Panc1 (cell line): ENCODE data around the gene EEF1AKMT3. TPM values are rescaled to one million over a fixed set of nuclear protein-coding genes. Genes with fewer than 3 reads are reported as not detected.
"Not testable (repeated sequence)": the region's sequence is repeated elsewhere in the genome, so short reads cannot be mapped to it uniquely, and the experiment has no call there.

Experiments used
- ATAC-seq: fragments of 200-7000 bp; cut with Tn5 transposase; 2 replicates; pipeline ENCODE4 v1.9.1; 2020; ENCODE audit warnings: mild to moderate bottlenecking, moderate library complexity
- BruUV-seq: library from RNA; stranded (reverse); fragments of 400-500 nt; replicated peaks from 2 replicates; lab custom pipeline; 2021; lab: Mats Ljungman, UMichigan
- CTCF ChIA-PET: fragments of 300-600 bp; sonication (Branson Sonifier 250); formaldehyde crosslinking; loops from one replicate; lab custom pipeline; 2022; ENCODE audit warnings: antibody characterized with exemption; lab: Charles Lee
- POLR2A ChIA-PET: fragments of 300-600 bp; sonication (Branson Sonifier 250); formaldehyde crosslinking; loops from one replicate; lab custom pipeline; 2022; ENCODE audit warnings: antibody characterized with exemption; lab: Charles Lee
- DNase-seq: peaks from one replicate; pipeline ENCODE4 v3.0.0-alpha.2; 2010; ENCODE audit warnings: low read depth, low spot score
- H3K27ac ChIP-seq: 2 replicates; pipeline ENCODE4 v1.5.1; 2011; ENCODE audit warnings: mild to moderate bottlenecking, low read length, inconsistent platforms
- H3K27me3 ChIP-seq: fragments of 200-500 bp; sonication (Bioruptor generic); 2 replicates; pipeline ENCODE4 v1.6.0; 2014; ENCODE audit warnings: low read length, inconsistent platforms; ENCODE audit not compliant: control insufficient read depth, insufficient read depth
- H3K36me3 ChIP-seq: fragments of 200-500 bp; sonication (Bioruptor generic); 2 replicates; pipeline ENCODE4 v1.5.1; 2014; ENCODE audit warnings: inconsistent platforms, mild to moderate bottlenecking, low read length, moderate library complexity; ENCODE audit not compliant: control insufficient read depth, insufficient read depth
- H3K4me1 ChIP-seq: 2 replicates; pipeline ENCODE4 v1.5.1; 2011; ENCODE audit warnings: inconsistent platforms, mild to moderate bottlenecking, low read length, moderate library complexity; ENCODE audit not compliant: control insufficient read depth, insufficient read depth
- H3K4me3 ChIP-seq, 2 experiments: 2 replicates each; pipeline ENCODE4 v1.5.1; 2011 to 2012; ENCODE audit warnings: low read depth in 2 of 2, low read length in 2 of 2, mild to moderate bottlenecking in 2 of 2, inconsistent platforms in 1 of 2, moderate library complexity in 1 of 2
- H3K9me3 ChIP-seq: fragments of 200-500 bp; sonication (Bioruptor generic); 2 replicates; pipeline ENCODE4 v1.5.1; 2014; ENCODE audit warnings: low read depth, mild to moderate bottlenecking, inconsistent platforms, low read length, moderate library complexity; ENCODE audit not compliant: control insufficient read depth, insufficient read depth
- POLR2AphosphoS5 ChIP-seq: IDR thresholded peaks from 2 replicates; pipeline ENCODE4 v1.6.1; 2012; ENCODE audit warnings: mild to moderate bottlenecking, low read depth, low read length, moderate library complexity
- SIN3A ChIP-seq: IDR thresholded peaks from 2 replicates; pipeline ENCODE4 v1.6.1; 2012; ENCODE audit warnings: low read depth, mild to moderate bottlenecking, low read length, moderate library complexity, borderline replicate concordance; ENCODE audit not compliant: insufficient read depth
- TCF7L2 ChIP-seq: IDR thresholded peaks from 2 replicates; pipeline ENCODE4 v1.6.1; 2011; ENCODE audit warnings: mild to moderate bottlenecking, low read depth, low read length, inconsistent platforms
- in situ Hi-C: cut with HindIII; loops from 2 replicates; pipeline ENCODE4 v1.10.0; 2016; ENCODE audit warnings: low sequenced_read_pairs, low pct_unique_long_range_greater_than_20kb
- intact Hi-C: fragments of 100-400 bp; cut with micrococcal nuclease; formaldehyde crosslinking; loops from one replicate; pipeline ENCODE4 v1.10.0; 2022; ENCODE audit not compliant: unreplicated experiment
- total RNA-seq: library from RNA; stranded (reverse); gene quantifications from one replicate; pipeline ENCODE4 v1.2.1, GENCODE V29; 2021; ENCODE audit not compliant: unreplicated experiment
- TF ChIP-seq, protein P1 (sequence below): fragments of 450-650 bp; IDR thresholded peaks from 2 replicates; pipeline ENCODE4 v1.5.1; 2017; ENCODE audit warnings: mild to moderate bottlenecking
- TF ChIP-seq, protein P2 (sequence below), 2 experiments: IDR thresholded peaks; 2 replicates each; pipeline ENCODE4 v1.6.1; 2011 to 2012; ENCODE audit warnings: low read depth in 2 of 2, control low read depth in 1 of 2, low read length in 1 of 2, mild to moderate bottlenecking in 1 of 2, moderate library complexity in 1 of 2; ENCODE audit not compliant: insufficient read depth in 1 of 2

Gene EEF1AKMT3
- total RNA-seq, 1 experiment from 2014 or later, result 7.4 TPM

DNA sequence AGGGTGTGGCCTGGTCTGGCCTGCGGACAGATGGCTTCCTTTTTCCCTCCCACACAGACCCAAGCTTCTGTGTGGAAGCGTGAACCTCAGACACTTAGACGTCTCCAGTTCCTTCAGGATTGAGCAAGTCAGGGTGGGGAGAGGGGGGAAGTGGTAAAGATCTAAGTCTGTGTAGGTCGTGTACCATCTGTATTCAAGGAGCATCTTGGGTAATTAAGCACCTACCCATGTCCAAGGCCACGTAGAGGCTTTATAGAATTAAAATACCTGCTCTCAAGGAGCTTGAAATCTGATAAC lies 44.4 kb downstream of the EEF1AKMT3 start:
- intact Hi-C loops (no loop called here), in situ Hi-C loops (no loop called here)
- no peaks in the 10 kb centered on the region for H3K4me1 ChIP-seq
- no peak overlapping the region for H3K27ac ChIP-seq
- H3K9me3 ChIP-seq, result no peaks in the 10 kb centered on the region
- DNase-seq (no peak), ATAC-seq (no peak)
- no peaks in the 10 kb centered on the region for H3K36me3 ChIP-seq
- no peaks in the 10 kb centered on the region for H3K27me3 ChIP-seq
- TF ChIP-seq, protein P1, sequence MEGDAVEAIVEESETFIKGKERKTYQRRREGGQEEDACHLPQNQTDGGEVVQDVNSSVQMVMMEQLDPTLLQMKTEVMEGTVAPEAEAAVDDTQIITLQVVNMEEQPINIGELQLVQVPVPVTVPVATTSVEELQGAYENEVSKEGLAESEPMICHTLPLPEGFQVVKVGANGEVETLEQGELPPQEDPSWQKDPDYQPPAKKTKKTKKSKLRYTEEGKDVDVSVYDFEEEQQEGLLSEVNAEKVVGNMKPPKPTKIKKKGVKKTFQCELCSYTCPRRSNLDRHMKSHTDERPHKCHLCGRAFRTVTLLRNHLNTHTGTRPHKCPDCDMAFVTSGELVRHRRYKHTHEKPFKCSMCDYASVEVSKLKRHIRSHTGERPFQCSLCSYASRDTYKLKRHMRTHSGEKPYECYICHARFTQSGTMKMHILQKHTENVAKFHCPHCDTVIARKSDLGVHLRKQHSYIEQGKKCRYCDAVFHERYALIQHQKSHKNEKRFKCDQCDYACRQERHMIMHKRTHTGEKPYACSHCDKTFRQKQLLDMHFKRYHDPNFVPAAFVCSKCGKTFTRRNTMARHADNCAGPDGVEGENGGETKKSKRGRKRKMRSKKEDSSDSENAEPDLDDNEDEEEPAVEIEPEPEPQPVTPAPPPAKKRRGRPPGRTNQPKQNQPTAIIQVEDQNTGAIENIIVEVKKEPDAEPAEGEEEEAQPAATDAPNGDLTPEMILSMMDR, result no peak
- TF ChIP-seq, protein P2, sequence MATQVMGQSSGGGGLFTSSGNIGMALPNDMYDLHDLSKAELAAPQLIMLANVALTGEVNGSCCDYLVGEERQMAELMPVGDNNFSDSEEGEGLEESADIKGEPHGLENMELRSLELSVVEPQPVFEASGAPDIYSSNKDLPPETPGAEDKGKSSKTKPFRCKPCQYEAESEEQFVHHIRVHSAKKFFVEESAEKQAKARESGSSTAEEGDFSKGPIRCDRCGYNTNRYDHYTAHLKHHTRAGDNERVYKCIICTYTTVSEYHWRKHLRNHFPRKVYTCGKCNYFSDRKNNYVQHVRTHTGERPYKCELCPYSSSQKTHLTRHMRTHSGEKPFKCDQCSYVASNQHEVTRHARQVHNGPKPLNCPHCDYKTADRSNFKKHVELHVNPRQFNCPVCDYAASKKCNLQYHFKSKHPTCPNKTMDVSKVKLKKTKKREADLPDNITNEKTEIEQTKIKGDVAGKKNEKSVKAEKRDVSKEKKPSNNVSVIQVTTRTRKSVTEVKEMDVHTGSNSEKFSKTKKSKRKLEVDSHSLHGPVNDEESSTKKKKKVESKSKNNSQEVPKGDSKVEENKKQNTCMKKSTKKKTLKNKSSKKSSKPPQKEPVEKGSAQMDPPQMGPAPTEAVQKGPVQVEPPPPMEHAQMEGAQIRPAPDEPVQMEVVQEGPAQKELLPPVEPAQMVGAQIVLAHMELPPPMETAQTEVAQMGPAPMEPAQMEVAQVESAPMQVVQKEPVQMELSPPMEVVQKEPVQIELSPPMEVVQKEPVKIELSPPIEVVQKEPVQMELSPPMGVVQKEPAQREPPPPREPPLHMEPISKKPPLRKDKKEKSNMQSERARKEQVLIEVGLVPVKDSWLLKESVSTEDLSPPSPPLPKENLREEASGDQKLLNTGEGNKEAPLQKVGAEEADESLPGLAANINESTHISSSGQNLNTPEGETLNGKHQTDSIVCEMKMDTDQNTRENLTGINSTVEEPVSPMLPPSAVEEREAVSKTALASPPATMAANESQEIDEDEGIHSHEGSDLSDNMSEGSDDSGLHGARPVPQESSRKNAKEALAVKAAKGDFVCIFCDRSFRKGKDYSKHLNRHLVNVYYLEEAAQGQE (IDR thresholded peaks at IDR 0.05; ENCODE audit: insufficient read depth in 1 of 2, low read depth in 2 of 2, low read length in 1 of 2), result no peak
- TF ChIP-seq POLR2AphosphoS5, result no peak
- TF ChIP-seq TCF7L2, result no peak
- no peak for TF ChIP-seq SIN3A
- H3K4me3 ChIP-seq, result no peak overlapping the region
- POLR2A ChIA-PET, result interaction anchor here (1.1 kb wide), 1 partner anchor 10 kb away, joined by 3 read pairs; no protein-coding TSS in a partner anchor
- CTCF ChIA-PET, result interaction anchor here (0.6 kb wide), 1 partner anchor 15 kb away, joined by 4 read pairs; no protein-coding TSS in a partner anchor
- no TSS peak for BruUV-seq

DNA sequence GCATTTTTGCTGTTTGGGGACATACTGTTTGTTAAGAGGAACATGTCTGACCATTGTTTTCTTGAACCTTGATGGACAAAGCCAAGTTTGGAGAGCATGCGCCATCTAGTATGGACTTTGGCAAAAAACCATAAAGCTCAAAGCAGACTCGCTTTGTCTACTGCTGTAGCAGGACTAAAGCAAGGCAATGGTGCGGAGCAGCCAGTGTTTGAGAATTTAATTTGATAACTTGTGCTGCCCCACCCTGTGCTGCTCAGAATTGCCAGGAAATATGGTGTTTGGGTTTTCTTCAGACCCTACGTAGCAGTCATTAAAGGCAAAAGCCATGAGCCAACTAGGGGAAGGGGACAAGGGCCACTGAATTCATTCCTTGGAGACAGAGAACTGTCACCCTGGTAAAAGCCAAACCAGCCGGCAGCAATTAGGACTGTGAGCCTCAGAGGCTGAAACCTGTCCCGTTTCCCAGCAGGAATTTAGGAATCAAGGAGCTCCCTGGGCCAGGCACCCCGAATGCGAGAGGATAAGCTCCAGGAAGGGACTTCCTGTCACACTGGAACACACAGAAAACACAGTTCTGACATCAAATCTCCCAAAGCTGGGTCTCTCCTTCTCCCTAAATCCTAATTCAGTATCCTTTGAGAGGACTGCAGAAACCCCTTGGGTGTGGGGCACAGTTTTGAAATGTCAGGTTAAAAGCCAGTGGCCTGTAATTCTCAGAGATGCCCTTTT lies 45.0 kb downstream of the EEF1AKMT3 start:
- CTCF ChIA-PET, result interaction anchor here (0.6 kb wide), 1 partner anchor 15 kb away, joined by 4 read pairs; no protein-coding TSS in a partner anchor
- DNase-seq (no peak), ATAC-seq (no peak)
- in situ Hi-C loops (no loop called here), intact Hi-C loops (no loop called here)
- H3K27ac ChIP-seq, result no peak overlapping the region
- POLR2A ChIA-PET, result interaction anchor here (1.1 kb wide), 1 partner anchor 10 kb away, joined by 3 read pairs; no protein-coding TSS in a partner anchor
- peaks cover 2% of the 10 kb centered on the region; the same call in 1 of the 2 replicates for H3K36me3 ChIP-seq
- H3K9me3 ChIP-seq, result no peaks in the 10 kb centered on the region
- no peaks in the 10 kb centered on the region for H3K27me3 ChIP-seq
- BruUV-seq, result no TSS peak
- H3K4me1 ChIP-seq, result no peaks in the 10 kb centered on the region
- H3K4me3 ChIP-seq, result no peak overlapping the region
- peak; percentile 52 for TF ChIP-seq POLR2AphosphoS5
- no peak for TF ChIP-seq TCF7L2

DNA sequence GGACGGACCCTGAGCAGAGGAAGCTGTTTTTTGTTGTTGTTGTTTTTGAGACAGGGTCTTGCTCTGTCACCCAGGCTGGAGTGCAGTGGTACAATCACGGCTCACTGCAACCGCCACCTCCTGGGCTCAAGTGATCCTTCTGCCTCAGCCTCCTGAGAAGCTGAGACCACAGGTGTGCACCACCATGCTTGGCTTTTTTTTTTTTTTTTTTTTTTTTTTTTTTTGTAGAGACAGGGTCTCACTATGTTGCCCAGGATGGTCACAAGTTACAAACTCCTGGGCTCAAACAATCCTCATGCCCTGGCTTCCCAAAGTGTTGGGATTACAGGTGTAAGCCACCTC lies 45.5 kb downstream of the EEF1AKMT3 start:
- CTCF ChIA-PET, BruUV-seq, DNase-seq, H3K27me3 ChIP-seq, H3K36me3 ChIP-seq, H3K4me3 ChIP-seq, H3K27ac ChIP-seq, H3K9me3 ChIP-seq, ATAC-seq, in situ Hi-C loops, intact Hi-C loops, H3K4me1 ChIP-seq: not testable (repeated sequence)
- POLR2A ChIA-PET, result interaction anchor here (0.6 kb wide), 1 partner anchor 11 kb away, joined by 3 read pairs; no protein-coding TSS in a partner anchor

DNA sequence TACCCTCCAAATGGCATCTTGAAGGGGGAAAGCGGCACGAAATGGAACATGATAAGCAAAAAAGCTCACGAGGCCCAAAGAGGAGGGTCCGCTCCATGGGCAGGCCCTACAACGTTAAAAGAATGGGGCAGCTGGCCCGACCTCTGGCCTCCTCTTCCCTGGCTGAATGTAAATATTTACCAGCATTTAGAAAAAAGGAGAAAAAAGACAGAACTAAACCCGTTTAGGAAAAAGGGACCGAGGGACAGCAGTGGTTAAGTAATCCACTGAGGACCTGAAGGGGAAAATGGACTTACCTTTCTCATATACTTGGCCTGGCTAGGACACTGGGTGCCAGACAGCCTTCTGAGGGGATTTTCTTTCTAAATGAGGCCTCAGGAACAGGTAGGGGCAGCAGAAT lies 47.7 kb downstream of the EEF1AKMT3 start:
- in situ Hi-C loops, H3K27me3 ChIP-seq, ATAC-seq, H3K4me3 ChIP-seq, H3K9me3 ChIP-seq, DNase-seq, POLR2A ChIA-PET, H3K27ac ChIP-seq, intact Hi-C loops, CTCF ChIA-PET, H3K4me1 ChIP-seq: not testable (repeated sequence)
- BruUV-seq, result TSS peak; percentile 13
- peaks cover 12% of the 10 kb centered on the region for H3K36me3 ChIP-seq

DNA sequence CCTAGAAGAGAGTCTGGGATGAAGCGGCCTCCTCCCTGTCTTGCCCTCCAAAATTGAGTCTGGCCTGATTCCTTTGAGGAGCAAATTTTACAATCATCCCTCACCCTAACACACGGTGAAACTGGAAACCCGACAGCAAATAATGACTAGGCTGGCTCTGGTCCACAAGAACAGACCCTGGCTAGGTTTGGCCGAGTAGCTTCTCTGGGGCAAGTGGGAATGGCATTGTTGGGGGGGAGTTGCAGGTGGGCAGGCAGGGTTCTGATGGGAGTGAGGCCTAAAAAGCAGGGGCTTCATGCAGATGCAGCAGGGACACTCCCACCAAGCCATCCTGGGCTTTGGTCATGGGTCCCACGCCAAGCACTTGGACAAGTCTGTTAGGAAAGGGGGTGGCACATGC lies 48.6 kb downstream of the EEF1AKMT3 start:
- H3K4me3 ChIP-seq, ATAC-seq, DNase-seq, H3K27ac ChIP-seq, in situ Hi-C loops, H3K4me1 ChIP-seq, CTCF ChIA-PET, H3K27me3 ChIP-seq, BruUV-seq, intact Hi-C loops, H3K9me3 ChIP-seq: not testable (repeated sequence)
- peaks cover 13% of the 10 kb centered on the region for H3K36me3 ChIP-seq
- POLR2A ChIA-PET, result interaction anchor here (0.6 kb wide), 1 partner anchor 10 kb away, joined by 3 read pairs; no protein-coding TSS in a partner anchor
